A549 (cell line): ENCODE measurements around the gene NMNAT2.

Experiments used
- CHD2 ChIP-seq: fragments of 150-350 bp; IDR thresholded peaks from 2 replicates; pipeline ENCODE4 v1.6.1; 2014; ENCODE audit warnings: low read length; ENCODE audit not compliant: partially characterized antibody
- CTCF ChIP-seq: fragments of >200 bp; sonication (Bioruptor Twin); formaldehyde crosslinking; IDR thresholded peaks from 3 replicates; pipeline ENCODE4 v1.5.1; 2016
- EP300 ChIP-seq, 2 experiments: fragments of >200 bp; sonication (Bioruptor Twin); formaldehyde crosslinking; IDR thresholded peaks; 2 replicates in 1 of 2; 3 replicates in 1 of 2; pipeline ENCODE4 v1.6.1; 2016 to 2017
- POLR2A ChIP-seq: IDR thresholded peaks from 2 replicates; pipeline ENCODE4 v1.6.1; 2012; ENCODE audit warnings: mild to moderate bottlenecking, low read length
- RAD21 ChIP-seq, 2 experiments: fragments of >200 bp in 1 of 2; sonication (Bioruptor Twin) in 1 of 2; formaldehyde crosslinking in 1 of 2; IDR thresholded peaks in 1 of 2; conservative IDR thresholded peaks in 1 of 2; 2 replicates in 1 of 2; 3 replicates in 1 of 2; pipeline ENCODE4 v1.6.1; 2012 to 2018; ENCODE audit warnings: inconsistent platforms in 1 of 2

DNA sequence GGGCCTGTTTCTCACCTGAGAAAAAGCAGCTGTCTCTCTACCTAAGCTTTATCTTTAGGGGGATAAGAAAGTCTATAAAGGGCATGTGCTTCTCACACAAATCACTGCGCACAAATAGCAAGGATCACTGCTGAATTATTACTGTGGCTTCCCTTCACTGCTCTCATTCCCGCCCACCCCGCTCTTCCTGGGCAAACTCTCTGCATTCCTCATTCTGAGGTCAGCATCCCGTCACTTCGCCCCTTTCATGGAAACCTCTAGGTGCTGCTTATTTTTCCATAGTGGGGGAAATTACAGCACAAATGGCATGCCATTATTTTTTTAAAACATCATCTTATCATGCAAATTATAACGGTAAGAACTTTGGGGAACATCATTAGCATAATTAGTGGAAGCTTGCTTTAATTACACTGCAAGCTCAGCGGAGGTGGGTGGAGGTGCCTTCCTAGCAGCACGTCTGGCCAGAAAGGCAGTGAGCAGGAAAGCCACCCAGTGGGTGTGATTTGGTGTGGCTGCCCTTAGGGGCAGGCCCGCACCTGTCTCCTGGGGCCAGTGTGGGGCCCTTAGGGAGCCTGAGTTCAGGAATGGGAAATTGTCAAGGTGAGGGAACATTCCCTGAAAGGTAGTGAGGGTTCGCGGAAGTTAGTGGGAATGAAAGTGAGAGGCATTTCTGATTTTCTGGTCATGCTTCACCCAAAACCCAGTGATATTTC is 126.2 kb downstream of the NMNAT2 start:
- TF ChIP-seq EP300 (IDR thresholded peaks at IDR 0.05) (no peak), RAD21 (conservative IDR thresholded peaks at IDR 0.05 in 1 of 2, IDR thresholded peaks at IDR 0.05 in 1 of 2) (no peak), POLR2A (no peak), CHD2 (no peak), CTCF (no peak)
